ENCODE measurements around the gene CCDC183. TPM values are rescaled to one million over a fixed set of nuclear protein-coding genes. Genes with fewer than 3 reads are reported as not detected.

The CCDC183 gene
- total and polyA plus RNA-seq, 5 donors from 2014 or later = 0.16 to 2.3 (median 0.65) TPM; not detected in 1

GRCh38 chr9:136820971-136821825 is 25.1 kb downstream of the CCDC183 start:
- no peaks in the 10 kb centered on the region for H3K9me3 ChIP-seq (ENCODE audit: control insufficient read depth in 2 of 2, low read length in 2 of 2)
- no peaks in the 10 kb centered on the region for H3K9me3 Mint-ChIP-seq
- H3K27me3 Mint-ChIP-seq = no peaks in the 10 kb centered on the region
- H3K4me3 Mint-ChIP-seq = no peak overlapping the region
- DNase-seq (no peak), ATAC-seq (ENCODE audit: low read depth in 2 of 2) (no peak)
- H3K27ac Mint-ChIP-seq = no peak overlapping the region
- H3K27ac ChIP-seq (ENCODE audit: insufficient read depth, low read length, poor library complexity, severe bottlenecking) = no peak overlapping the region
- peaks cover 2 to 15% (median 5%) of the 10 kb centered on the region in 4 donors for H3K4me1 Mint-ChIP-seq
- peaks cover 6% of the 10 kb centered on the region for H3K36me3 Mint-ChIP-seq
- peaks cover 9% of the 10 kb centered on the region for H3K36me3 ChIP-seq (ENCODE audit: control insufficient read depth, insufficient read depth, low read length)
- H3K4me1 ChIP-seq (ENCODE audit: control insufficient read depth, insufficient read depth, low read length, poor library complexity, severe bottlenecking) = no peaks in the 10 kb centered on the region
- no peaks in the 10 kb centered on the region for H3K27me3 ChIP-seq (ENCODE audit: control insufficient read depth, insufficient read depth, low read length)
- H3K4me3 ChIP-seq (ENCODE audit: low read depth, low read length) = no peak overlapping the region

DNA sequence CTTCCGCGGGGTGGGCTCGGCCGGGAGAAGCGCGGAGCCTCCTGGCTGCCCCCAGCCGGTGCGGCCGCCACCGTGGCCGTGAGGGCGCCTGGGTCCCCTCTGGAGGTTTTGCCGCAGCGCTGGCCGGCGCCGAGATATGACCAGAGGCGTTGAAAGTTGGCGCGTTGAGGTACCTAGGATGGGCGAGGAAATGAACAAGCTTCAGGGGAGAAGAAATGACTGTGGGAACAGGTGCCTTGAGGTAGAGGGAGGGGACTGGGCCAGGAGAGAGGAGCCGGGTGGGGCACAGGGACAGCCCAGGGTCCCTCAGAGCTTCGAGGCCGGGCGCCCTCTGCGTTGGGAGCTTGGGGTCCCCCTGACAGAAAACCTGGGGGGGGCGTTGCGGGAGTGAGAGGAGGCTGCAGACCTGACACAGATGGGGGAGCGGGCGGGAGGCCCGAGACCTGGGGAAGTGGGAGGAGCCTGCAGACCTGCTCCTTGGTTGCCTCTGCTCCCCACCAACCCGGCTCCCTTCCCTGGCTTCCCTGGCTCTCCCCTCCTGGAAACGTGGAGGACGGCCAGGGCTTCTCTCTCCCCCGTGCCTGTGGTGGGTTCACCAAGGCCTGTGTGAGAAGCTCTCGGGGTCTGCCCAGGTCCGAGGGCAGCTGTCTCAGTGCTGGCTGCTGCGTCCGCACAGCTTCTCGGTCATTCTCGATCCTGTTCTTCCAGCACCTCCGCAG is 25.8 kb downstream of the CCDC183 start:
- Histone ChIP-seq H3K9me3 (ENCODE audit: control insufficient read depth in 2 of 2, low read length in 2 of 2) (no peaks in the 10 kb centered on the region), H3K4me3 (ENCODE audit: low read depth, low read length) (no peak overlapping the region), H3K36me3 (ENCODE audit: control insufficient read depth, insufficient read depth, low read length) (peaks cover 9% of the 10 kb centered on the region), H3K4me1 (ENCODE audit: control insufficient read depth, insufficient read depth, low read length, poor library complexity, severe bottlenecking) (no peaks in the 10 kb centered on the region), H3K27me3 (ENCODE audit: control insufficient read depth, insufficient read depth, low read length) (no peaks in the 10 kb centered on the region), H3K27ac (ENCODE audit: insufficient read depth, low read length, poor library complexity, severe bottlenecking) (no peak overlapping the region)
- H3K4me3 Mint-ChIP-seq = no peak overlapping the region
- H3K4me1 Mint-ChIP-seq = peaks cover 0 to 11% (median 4%) of the 10 kb centered on the region in 4 donors
- H3K36me3 Mint-ChIP-seq = peaks cover 2% of the 10 kb centered on the region
- no peak for DNase-seq
- no peak for ATAC-seq (ENCODE audit: low read depth in 2 of 2)
- H3K27me3 Mint-ChIP-seq = no peaks in the 10 kb centered on the region
- H3K9me3 Mint-ChIP-seq = no peaks in the 10 kb centered on the region
- H3K27ac Mint-ChIP-seq = no peak overlapping the region

DNA sequence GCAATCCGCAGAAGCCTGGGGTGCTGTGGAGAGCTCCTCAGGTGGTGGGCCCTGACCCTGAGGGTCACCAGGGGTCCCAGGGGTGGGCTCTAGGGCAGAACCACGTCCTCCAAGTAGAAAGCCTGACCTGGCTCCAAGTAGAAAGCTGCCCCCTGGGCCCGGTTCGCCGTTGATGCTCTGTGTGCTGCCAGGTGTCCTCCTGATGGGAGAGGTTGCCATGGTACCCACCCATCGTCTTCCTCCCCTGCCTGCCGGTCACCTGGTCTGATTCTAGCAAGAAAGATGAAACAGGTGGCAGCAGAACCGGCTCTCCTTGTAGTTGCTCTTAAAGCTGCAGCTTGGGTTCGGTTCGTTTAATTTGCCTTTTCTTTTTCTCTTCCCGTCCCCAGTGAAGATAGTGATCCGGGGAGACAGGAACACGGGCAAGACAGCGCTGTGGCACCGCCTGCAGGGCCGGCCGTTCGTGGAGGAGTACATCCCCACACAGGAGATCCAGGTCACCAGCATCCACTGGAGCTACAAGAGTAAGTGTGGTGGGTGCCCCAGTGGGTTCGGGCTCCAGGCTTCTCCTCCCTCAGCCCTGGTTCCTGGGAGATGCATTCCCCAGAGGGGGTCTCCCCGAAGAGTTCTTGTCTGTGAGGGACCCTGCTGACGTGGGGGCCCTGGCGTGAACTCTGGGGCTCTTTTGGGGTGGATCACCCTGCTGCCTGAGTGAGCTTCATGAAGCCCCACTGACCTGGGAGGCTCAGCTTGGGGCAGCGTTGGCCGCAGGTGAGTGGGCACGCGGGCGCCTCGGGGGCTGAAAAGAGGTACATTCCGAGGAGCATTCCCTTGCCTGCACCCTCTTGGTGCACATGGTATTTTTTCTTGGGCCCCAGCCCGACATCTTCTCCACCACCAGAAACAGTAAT is 27.3 kb downstream of the CCDC183 start:
- H3K4me1 ChIP-seq (ENCODE audit: control insufficient read depth, insufficient read depth, low read length, poor library complexity, severe bottlenecking) = no peaks in the 10 kb centered on the region
- H3K36me3 ChIP-seq (ENCODE audit: control insufficient read depth, insufficient read depth, low read length) = peaks cover 9% of the 10 kb centered on the region
- Mint-ChIP-seq H3K4me1 (peaks cover 0 to 10% (median 4%) of the 10 kb centered on the region in 4 donors), H3K36me3 (no peaks in the 10 kb centered on the region), H3K9me3 (no peaks in the 10 kb centered on the region), H3K27me3 (no peaks in the 10 kb centered on the region), H3K4me3 (no peak overlapping the region), H3K27ac (no peak overlapping the region)
- no peaks in the 10 kb centered on the region for H3K27me3 ChIP-seq (ENCODE audit: control insufficient read depth, insufficient read depth, low read length)
- DNase-seq (no peak), ATAC-seq (ENCODE audit: low read depth in 2 of 2) (no peak)
- no peak overlapping the region for H3K4me3 ChIP-seq (ENCODE audit: low read depth, low read length)
- H3K9me3 ChIP-seq (ENCODE audit: control insufficient read depth in 2 of 2, low read length in 2 of 2) = no peaks in the 10 kb centered on the region
- H3K27ac ChIP-seq (ENCODE audit: insufficient read depth, low read length, poor library complexity, severe bottlenecking) = no peak overlapping the region

DNA sequence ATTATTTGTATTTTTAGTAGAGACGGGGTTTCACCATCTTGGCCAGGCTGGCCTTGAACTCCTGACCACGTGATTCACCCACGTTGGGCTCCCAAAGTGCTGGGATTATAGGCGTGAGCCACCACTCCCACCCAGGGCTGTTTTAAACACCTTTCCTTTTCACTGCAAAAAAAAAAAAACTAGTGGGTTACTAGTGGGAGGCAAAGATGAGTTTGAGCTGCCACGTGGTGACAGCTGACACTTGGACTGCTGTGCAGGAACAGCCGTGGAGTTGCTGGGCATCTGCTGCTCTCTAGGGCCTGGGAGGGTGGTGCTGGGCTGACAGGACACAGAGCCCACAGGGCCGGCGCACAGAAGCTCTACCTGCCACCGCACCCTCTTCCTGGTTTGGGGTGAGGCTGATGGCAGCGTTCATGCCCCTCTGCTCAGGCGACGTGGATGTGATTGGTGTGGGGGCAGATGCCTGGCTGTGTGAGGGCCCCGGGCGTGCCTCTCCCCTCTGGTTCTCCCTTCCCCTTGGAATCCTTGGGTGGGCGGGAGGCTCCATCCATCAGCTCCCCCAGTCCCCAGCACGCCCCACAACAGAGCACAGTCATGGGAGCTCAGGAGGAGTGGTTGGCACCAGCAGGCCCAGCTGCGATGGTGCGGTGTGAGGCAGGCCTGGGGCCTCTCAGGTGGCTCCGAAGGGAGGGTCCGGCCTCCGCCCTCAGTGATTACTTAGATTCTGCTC is 28.5 kb downstream of the CCDC183 start:
- H3K36me3 Mint-ChIP-seq = peaks cover 5% of the 10 kb centered on the region
- DNase-seq (no peak), ATAC-seq (ENCODE audit: low read depth in 2 of 2) (no peak)
- H3K4me3 Mint-ChIP-seq = no peak overlapping the region
- H3K27ac ChIP-seq (ENCODE audit: insufficient read depth, low read length, poor library complexity, severe bottlenecking) = no peak overlapping the region
- no peaks in the 10 kb centered on the region for H3K9me3 ChIP-seq (ENCODE audit: control insufficient read depth in 2 of 2, low read length in 2 of 2)
- H3K4me3 ChIP-seq (ENCODE audit: low read depth, low read length) = no peak overlapping the region
- no peak overlapping the region for H3K27ac Mint-ChIP-seq
- H3K4me1 Mint-ChIP-seq = peaks cover 0 to 8% (median under 1%) of the 10 kb centered on the region in 4 donors
- H3K27me3 ChIP-seq (ENCODE audit: control insufficient read depth, insufficient read depth, low read length) = no peaks in the 10 kb centered on the region
- no peaks in the 10 kb centered on the region for H3K27me3 Mint-ChIP-seq
- H3K4me1 ChIP-seq (ENCODE audit: control insufficient read depth, insufficient read depth, low read length, poor library complexity, severe bottlenecking) = no peaks in the 10 kb centered on the region
- peaks cover 13% of the 10 kb centered on the region for H3K36me3 ChIP-seq (ENCODE audit: control insufficient read depth, insufficient read depth, low read length)
- no peaks in the 10 kb centered on the region for H3K9me3 Mint-ChIP-seq

DNA sequence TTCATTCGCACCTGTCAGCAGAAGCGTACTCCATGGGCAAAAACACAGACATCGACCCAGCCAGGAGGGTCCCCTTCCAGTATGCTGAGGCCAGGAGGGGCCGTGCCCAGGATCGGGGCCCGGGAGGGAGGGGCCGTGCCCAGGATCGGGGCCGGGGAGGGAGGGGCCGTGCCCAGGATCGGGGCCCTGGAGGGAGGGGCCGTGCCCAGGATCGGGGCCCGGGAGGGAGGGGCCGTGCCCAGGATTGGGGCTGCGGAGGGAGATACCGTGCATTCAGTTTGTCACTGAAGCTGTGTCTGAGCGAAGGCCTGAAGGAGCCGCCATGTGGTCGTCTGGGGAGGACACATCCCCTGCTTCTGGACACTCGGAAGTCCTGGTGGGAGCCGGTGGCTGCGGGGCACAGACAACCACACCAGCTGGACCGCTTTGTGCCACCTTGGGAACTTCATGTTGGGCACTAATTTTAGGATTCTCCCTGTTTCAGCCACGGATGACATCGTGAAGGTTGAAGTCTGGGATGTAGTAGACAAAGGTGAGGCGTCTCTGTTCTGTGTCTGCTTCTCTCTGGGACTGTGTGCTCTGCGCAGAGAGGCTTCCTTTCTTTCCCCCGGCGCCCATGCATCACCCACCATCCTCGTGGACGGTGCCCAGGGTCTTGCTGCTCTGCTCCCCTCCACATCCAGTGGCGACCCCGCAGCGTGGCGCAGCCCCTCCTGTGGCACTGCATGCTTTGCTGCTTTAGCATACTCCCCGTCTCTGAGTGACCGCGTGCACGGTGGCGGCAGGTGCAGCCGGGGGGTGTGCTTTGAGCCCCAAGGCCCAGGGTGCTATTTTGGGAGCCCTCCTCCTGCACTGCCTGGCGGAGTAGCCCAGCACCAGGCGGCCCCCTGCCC is 29.4 kb downstream of the CCDC183 start:
- Mint-ChIP-seq H3K4me3 (no peak overlapping the region), H3K9me3 (no peaks in the 10 kb centered on the region), H3K4me1 (peaks cover 0 to 6% (median 0%) of the 10 kb centered on the region in 4 donors), H3K36me3 (peaks cover 5% of the 10 kb centered on the region), H3K27ac (no peak overlapping the region), H3K27me3 (no peaks in the 10 kb centered on the region)
- Histone ChIP-seq H3K27ac (ENCODE audit: insufficient read depth, low read length, poor library complexity, severe bottlenecking) (no peak overlapping the region), H3K4me1 (ENCODE audit: control insufficient read depth, insufficient read depth, low read length, poor library complexity, severe bottlenecking) (no peaks in the 10 kb centered on the region), H3K27me3 (ENCODE audit: control insufficient read depth, insufficient read depth, low read length) (no peaks in the 10 kb centered on the region), H3K9me3 (ENCODE audit: control insufficient read depth in 2 of 2, low read length in 2 of 2) (no peaks in the 10 kb centered on the region), H3K4me3 (ENCODE audit: low read depth, low read length) (no peak overlapping the region), H3K36me3 (ENCODE audit: control insufficient read depth, insufficient read depth, low read length) (peaks cover 17% of the 10 kb centered on the region)
- no peak for DNase-seq
- no peak for ATAC-seq (ENCODE audit: low read depth in 2 of 2)

GRCh38 chr9:136826188-136826541 is 30.0 kb downstream of the CCDC183 start:
- no peak overlapping the region for H3K4me3 Mint-ChIP-seq
- peaks cover 5% of the 10 kb centered on the region for H3K36me3 Mint-ChIP-seq
- no peaks in the 10 kb centered on the region for H3K27me3 Mint-ChIP-seq
- no peak for ATAC-seq (ENCODE audit: low read depth in 2 of 2)
- H3K27me3 ChIP-seq (ENCODE audit: control insufficient read depth, insufficient read depth, low read length) = no peaks in the 10 kb centered on the region
- no peak overlapping the region for H3K27ac ChIP-seq (ENCODE audit: insufficient read depth, low read length, poor library complexity, severe bottlenecking)
- H3K4me1 Mint-ChIP-seq = no peaks in the 10 kb centered on the region
- no peak overlapping the region for H3K4me3 ChIP-seq (ENCODE audit: low read depth, low read length)
- H3K27ac Mint-ChIP-seq = no peak overlapping the region
- no peaks in the 10 kb centered on the region for H3K4me1 ChIP-seq (ENCODE audit: control insufficient read depth, insufficient read depth, low read length, poor library complexity, severe bottlenecking)
- H3K36me3 ChIP-seq (ENCODE audit: control insufficient read depth, insufficient read depth, low read length) = peaks cover 19% of the 10 kb centered on the region
- no peaks in the 10 kb centered on the region for H3K9me3 ChIP-seq (ENCODE audit: control insufficient read depth in 2 of 2, low read length in 2 of 2)
- no peaks in the 10 kb centered on the region for H3K9me3 Mint-ChIP-seq
- DNase-seq = no peak
